Activated CD4-positive, CD25-positive, alpha-beta regulatory T cell treated with anti-CD3 and anti-CD28 coated beads, Interleukin-2, amount 50 U/mL, for 72 hours (primary cell): Measurements from ENCODE around the gene MVB12B.

Source experiments
- DNase-seq: peaks from one replicate; pipeline ENCODE4 v3.0.0; 2021

The MVB12B gene

DNA sequence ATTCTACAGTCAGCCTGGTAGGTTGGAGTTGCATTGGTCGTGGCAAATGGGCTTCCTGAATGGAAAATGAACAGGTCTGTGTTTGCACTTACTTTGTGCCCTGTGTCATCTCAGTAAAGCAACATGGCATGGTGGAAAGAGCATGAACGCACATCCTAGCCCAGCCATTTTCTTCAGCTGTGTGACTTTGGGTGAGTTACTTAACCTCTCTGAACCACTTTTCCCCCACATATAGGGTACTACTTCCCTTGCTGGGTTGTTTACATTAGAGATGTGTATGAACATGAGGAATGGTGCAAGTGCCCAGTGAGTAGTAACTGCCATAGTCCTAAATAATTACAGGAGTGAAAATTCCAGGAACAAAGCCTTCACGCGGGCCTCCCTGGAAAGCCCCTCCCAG, 83.6 kb downstream of the MVB12B start:
- DNase-seq, result no peak

DNA sequence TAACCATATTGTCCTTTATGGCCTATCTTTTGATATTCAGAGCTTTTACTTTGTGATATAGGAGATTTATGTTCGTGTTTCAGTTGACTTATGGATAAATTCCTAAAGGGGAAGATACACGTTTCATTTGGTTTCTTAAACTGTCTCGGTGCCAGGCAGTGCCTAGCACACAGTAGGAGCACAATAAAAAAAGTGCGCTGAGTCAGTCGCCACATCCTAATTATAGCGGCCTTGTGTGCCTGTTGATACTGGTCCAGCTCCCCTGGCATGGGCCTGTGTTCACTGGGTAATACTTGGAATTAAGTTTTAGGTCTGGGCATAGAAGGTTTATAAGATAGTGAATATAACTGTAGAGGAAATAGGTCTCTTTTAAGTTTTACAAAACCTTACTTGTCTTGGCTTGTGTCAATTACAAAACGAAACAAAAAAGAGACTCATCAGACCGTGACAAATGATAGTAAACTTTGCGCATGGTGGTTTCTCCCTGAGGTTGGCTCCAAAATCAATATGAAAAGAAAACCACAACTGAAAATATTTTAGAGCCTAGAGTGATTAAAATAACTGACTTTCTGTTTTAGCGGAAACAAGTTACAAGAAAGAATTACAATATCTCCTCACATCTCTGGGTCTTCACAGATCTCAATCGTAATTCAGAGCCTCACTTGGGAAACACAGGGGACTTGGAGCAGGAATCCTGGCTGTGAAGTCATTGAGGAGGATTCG, 84.8 kb downstream of the MVB12B start:
- DNase-seq, result no peak

DNA sequence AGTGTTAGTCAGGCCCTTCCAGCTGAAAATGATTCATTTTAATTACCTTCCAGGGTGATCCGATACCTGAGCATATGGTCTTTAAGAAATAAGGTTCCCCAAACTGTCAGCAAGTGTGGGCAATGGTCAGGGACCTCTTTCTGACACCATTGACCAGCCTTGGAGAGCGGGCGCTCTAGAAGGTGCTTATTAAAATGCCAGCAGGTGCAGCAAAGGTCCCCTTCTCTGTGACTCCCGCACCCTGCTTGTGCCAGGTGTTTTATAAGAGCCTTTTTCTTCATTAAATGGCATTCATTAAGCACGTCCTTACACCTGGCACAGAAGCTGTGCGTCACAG, 85.3 kb downstream of the MVB12B start:
- no peak for DNase-seq

GRCh38 chr9:126412905-126413304, 86.3 kb downstream of the MVB12B start:
- no peak for DNase-seq

GRCh38 chr9:126413391-126414068, 86.9 kb downstream of the MVB12B start:
- no peak for DNase-seq

- DNase-seq, result no peak
These were observed 89.2 kb downstream of the MVB12B start for GRCh38 chr9:126415741-126416370.

- DNase-seq, result no peak
These were observed 90.4 kb downstream of the MVB12B start for GRCh38 chr9:126417043-126417442.

DNA sequence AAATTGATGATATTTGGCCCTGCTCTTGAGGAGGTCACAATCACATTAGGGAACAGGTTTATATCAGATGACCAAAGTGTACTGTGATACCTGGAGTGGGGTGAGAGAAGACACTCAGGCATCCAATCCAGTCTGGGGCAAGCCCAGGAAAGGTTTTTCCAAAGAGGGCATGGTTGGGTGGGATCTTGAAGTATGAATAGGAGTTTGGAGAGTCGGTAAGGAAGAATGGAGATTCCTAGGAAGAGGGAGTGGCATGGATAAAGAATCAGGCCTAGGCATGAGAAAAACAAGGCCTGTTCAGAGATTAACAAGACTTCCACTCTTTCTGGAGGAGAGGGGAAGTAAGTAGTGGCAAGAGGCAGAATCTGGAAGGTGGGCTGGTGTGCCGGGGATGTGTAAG, 91.1 kb downstream of the MVB12B start:
- no peak for DNase-seq

DNA sequence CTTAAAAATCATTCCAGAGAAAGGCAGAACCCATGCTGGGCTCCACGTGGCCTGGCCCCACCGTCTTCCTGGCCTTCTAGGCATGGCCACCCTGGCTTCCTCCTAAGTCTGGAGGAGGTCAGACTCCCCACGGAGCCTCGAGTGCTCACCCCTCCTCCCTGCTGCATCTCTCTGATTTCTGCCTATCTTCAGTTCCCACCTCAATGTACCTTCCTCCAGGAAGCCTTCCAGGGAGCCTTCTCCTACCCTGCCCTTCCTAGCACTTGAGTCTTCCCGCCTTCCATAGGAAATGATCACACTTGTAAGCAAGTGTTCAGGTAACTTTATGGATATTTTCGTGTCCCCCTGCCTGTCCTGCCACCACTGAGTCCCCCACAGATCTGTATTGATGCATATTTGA, 92.0 kb downstream of the MVB12B start:
- DNase-seq, result no peak

- no peak for DNase-seq
These were observed 92.8 kb downstream of the MVB12B start for GRCh38 chr9:126419475-126419874.

- DNase-seq, result no peak
These were observed 93.5 kb downstream of the MVB12B start for GRCh38 chr9:126420135-126420534.

- no peak for DNase-seq
These were observed 94.3 kb downstream of the MVB12B start for GRCh38 chr9:126420643-126421564.

DNA sequence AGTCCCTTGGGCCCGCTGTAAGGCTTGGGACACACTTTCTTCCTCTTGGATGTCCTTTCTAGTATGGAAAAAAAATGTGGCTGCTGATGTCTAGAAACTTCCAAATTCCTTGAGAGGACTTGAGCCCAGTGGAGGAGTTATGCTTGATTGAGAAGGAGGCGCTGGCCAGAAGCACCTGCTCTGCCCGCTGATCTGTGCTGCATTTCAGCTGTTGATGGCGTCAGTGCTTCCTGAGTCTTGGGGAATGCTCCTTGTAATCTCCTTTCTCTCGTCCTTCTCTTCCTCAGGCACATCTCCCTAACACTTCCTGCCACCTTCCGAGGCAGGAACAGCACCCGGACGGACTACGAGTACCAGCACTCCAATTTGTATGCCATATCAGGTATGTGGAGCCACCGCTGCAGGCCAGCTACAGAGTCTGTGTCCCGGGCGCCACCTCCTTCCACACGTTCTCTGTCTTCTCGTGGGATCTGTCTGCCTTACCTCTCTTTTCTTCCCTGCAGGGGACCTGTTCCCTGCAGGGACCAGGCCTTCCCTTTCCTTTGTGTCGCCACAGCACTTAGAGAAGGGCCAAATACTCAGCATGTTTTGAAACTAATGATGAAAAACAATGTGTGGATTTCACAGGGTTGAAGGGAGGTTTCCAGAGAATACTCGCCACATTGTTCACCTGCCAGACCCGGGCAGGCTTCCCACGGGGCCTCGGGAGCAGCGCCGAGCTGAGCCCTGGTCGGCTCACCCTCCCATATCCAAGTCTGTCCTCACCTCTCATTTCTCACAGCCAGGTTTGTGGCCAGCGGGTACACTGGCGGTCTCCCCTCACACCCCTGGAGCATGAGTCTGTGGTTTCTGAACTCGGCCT, 95.2 kb downstream of the MVB12B start:
- no peak for DNase-seq

- DNase-seq, result no peak
These were observed 96.7 kb downstream of the MVB12B start for GRCh38 chr9:126423142-126423915.

- no peak for DNase-seq
These were observed 97.2 kb downstream of the MVB12B start for GRCh38 chr9:126423916-126424185.

GRCh38 chr9:126424511-126424910, 97.9 kb downstream of the MVB12B start:
- DNase-seq, result no peak

DNA sequence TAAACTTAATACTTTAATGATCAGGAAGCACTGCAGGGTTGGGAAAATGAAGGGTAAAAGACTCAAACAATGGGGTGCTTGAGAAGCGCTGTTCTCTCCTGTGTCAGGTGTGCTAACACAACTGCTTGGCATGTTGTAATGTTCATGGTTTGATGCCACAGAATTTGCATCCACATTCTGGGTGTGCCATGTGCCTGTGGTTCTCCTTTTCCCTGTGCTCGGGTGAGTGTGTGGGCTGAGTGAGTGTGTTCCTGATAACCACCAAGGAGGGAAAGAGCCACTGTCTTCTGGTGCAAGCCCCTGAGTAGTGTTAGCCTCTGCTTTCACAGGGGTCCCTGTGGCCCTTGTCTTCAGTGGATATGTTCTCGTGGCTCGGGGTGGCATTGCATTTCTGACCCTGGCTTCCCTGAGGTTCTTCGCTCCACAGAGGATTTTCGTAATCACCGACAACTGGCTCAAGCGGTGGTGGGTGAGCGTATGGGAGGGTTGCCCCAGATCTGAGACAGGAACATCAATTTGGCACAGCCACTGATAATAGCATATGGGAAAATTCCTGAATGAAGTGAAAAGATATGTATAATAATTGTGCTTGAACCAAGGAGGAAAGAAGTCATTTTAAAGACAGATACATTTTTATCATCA, 102.0 kb downstream of the MVB12B start:
- no peak for DNase-seq

- DNase-seq, result no peak
These were observed 102.6 kb downstream of the MVB12B start for GRCh38 chr9:126429190-126429589.

- DNase-seq, result no peak
These were observed 103.5 kb downstream of the MVB12B start for GRCh38 chr9:126430124-126430523.

DNA sequence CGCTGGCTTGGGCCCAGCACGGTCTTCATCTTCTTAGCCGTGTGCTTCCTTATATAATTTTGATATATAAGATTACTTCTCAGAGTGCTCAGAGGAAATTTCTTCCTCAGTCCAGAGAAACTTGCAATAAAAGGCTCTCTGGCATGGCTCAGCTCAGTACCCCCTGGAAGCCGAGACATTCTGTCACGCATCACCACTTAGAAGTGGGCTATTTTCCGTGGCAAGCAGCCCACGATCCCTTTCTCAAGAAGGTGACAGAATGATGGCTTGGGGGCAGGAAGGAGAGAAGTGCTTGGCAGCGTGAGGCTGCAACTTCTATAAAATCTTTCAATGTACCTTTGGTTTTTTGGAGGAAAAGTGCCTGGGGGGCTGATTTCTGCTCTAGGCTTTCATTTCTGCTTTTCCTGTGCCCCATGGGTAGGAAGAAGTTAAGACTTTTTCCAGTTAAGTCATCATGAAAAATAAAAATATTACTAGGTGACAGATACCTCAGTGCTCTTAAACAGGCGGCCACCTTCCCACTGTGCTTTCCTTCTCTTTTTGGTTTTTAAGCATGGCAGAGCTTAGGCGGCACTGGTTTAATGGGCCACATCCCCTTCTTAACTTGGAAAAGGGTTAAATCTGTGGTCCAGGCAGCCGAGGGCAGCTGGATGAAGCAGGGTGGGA, 104.6 kb downstream of the MVB12B start:
- DNase-seq, result no peak

GRCh38 chr9:126432659-126433058, 106.0 kb downstream of the MVB12B start:
- no peak for DNase-seq
